NCI-H2171 treated with DMSO at 0.1 percent for 48 hours (cell line): ENCODE measurements around the gene ZGPAT.
A peak's percentile ranks its signal among the peaks of the same experiment; 100 is the strongest.

Source experiments
- DNase-seq: peaks from one replicate; lab custom pipeline; 2025; lab: John Stamatoyannopoulos, UW

The ZGPAT gene

DNA sequence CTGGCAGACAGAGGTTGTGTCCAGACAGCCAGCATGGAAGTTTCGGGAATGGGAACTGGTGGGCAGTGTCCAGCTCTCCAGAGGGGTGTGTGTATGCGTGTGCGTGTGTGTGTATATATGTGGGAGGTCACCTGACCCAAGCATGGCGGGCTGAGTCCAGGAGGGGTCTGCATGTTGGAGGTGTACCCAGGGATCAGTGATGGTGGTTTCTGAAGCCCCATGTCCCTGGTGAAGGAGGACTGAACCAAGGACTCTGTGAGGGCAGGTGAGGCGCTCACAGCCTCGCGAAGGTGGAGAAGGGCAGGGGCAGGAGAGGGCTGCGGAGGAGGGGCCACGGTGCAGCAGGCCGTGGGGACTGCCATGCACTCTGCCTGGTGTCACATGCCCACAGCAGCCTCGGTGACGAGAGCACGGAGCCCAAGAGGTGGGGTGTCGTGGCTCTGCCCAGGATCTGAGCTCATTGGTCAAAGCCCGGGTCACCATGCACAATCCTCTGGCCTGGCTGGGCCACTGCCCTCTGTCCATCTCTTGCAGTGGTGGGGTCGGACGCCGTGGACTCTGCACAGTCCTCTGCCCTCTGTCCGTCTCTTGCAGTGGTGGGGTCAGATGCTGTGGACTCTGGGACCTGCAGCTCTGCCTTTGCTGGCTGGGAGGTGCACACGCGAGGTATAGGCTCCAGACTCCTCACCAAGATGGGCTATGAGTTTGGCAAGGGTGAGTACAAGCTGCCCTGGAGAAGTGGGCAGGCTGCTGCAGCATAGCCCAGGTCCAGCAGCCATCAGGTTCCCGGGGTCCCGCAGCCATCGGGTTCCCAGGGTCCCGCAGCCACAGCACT, 26.5 kb downstream of the ZGPAT start:
- DNase-seq: no peak

- no peak for DNase-seq
Measured at GRCh38 chr20:63734946-63735858, 27.4 kb downstream of the ZGPAT start.

DNA sequence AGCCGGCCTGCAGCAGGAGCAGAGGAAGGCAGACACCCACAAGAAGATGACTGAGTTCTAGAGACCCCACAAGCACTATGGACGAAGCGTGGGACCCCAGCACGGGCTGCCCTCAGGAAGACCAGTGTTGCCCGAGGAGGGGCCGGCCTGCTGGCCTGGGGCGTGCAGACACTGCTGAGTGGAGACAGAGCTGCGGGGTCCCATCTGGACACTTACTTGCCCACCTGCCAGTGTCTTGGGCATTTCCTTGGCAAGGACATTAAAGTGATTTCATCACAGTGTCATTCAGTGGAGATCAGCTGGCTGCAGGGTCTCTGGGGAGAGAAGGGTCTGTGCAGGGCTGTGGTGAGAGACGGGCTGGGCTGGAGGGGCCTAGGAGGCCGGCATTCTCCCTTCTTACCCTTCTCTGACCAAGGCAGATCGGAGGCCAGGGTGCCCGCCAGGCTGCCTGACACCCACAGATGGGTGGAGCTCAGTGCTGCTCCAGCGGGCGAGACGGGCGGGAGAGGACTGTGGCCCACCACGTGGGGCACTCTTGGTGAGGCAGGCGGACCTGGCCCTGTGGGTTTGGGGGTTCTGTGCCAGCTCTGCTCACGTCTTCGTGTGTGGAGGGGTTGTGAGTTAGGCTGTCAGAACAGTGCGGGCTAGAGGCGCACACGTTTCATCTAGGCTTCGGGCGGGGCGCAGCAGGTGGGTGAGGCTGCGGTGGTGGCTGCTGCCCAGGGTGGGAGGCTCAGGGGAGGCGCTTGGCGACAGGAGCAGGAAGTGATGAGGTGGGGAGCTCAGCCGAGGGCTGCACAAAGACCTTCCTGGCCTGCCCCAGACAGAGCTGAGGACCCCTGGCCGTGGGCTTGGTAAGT, 28.2 kb downstream of the ZGPAT start, which contains the start of gene LIME1:
TSS of gene LIME1 (plus strand) at position 806 of the 860 bp plus-strand sequence. CDS start 886 bp downstream, outside the sequence.
- DNase-seq: no peak

DNA sequence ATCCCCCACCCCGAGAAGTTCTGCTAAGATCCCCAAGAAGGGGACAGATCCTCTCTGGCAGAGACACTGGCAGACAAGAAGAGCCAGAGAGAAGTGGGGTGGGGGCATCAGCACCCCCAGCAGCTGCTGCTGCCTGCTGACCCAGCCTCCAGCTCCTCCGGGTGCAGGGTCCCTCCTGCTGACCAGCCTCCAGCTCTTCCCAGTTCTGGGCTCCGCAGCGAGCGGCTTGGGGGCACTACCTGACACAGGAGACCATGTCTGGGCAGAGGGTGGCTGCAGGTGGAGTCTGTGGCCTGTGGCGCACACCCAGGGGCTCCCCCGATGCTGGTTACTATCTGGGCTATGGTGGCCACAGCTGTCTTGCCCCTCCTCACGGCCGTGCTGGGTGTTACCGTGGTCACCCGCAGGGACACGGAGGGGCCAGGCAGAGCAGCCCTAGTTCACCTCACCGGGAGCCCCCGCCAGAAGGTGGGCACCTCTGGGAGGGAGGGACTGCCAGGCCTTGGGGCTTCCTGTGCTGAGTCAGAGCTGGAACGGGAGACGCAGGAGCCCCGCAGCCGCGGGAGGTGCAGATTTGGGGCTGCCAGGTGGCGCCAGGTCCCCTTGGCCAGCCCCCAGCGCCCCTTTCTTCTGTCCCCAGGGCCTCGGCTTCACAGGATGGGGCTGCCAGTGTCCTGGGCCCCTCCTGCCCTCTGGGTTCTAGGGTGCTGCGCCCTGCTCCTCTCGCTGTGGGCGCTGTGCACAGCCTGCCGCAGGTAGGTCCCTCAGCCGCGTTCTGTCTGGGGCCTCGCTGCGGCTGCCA, 29.3 kb downstream of the ZGPAT start:
- peak; percentile 70 for DNase-seq

DNA sequence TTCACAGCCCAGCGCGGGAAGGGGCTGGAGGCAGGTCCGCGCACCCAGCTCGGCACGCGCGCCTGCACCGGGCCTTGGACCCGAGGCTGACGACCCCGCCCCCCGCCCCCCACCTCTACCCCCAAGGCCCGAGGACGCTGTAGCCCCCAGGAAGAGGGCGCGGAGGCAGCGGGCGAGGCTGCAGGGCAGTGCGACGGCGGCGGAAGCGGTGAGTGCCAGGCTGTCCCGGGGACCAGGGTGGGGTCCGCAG, 29.8 kb downstream of the ZGPAT start:
- DNase-seq: no peak

GRCh38 chr20:63737945-63738686, 30.3 kb downstream of the ZGPAT start:
- DNase-seq: peak; percentile 40

DNA sequence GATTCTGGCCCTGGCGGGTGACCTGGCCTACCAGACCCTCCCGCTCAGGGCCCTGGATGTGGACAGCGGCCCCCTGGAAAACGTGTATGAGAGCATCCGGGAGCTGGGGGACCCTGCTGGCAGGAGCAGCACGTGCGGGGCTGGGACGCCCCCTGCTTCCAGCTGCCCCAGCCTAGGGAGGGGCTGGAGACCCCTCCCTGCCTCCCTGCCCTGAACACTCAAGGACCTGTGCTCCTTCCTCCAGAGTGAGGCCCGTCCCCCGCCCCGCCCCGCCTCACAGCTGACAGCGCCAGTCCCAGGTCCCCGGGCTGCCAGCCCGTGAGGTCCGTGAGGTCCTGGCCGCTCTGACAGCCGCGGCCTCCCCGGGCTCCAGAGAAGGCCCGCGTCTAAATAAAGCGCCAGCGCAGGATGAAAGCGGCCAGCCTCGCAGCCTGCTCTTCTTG, 30.9 kb downstream of the ZGPAT start:
- peak; percentile 50 for DNase-seq

- peak; percentile 81 for DNase-seq
Measured at GRCh38 chr20:63739130-63740069, 31.6 kb downstream of the ZGPAT start, which contains the start of gene SLC2A4RG. TSS of gene SLC2A4RG (plus strand) at chr20:63739776. CDS start at chr20:63739913, 137 bp downstream.

- DNase-seq: peak; percentile 23
Measured at GRCh38 chr20:63740070-63740626, 32.3 kb downstream of the ZGPAT start.

- DNase-seq: peak; percentile 83
Measured at GRCh38 chr20:63740627-63741353, 33.0 kb downstream of the ZGPAT start.

DNA sequence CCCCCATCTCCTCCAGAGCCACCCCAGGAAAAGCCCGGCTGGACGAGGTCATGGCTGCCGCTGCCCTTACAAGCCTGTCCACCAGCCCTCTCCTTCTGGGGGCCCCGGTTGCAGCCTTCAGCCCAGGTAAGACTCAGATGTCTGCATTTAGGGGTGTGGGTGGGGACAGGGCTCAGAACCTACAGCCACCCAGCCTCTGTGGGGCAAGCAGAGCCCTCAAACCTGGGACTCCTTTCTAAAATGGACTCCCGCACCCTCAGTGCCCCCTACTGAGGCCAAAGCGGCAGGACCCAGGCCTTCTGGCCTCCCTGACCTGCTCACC, 33.5 kb downstream of the ZGPAT start:
- DNase-seq: no peak

- no peak for DNase-seq
Measured at GRCh38 chr20:63741676-63742380, 34.0 kb downstream of the ZGPAT start.

DNA sequence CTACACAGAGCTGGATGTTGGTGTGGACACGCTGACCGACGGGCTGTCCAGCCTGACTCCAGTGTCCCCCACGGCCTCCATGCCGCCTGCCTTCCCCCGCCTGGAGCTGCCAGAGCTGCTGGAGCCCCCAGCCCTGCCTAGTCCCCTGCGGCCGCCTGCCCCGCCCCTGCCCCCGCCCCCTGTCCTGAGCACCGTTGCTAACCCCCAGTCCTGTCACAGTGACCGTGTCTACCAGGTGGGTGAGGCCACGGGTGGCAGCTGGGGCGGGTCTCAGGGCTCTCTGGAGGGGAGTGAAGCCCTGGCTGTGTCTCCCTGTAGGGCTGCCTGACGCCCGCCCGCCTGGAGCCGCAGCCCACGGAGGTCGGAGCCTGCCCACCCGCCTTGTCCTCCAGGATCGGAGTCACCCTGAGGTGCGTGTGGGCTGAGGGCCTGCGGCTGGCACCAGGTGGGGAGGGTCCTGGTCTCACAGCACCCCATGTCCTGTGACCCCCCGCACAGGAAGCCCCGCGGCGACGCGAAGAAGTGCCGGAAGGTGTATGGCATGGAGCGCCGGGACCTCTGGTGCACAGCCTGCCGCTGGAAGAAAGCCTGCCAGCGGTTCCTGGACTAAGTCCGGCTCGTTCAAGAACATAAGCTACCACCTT, 34.7 kb downstream of the ZGPAT start:
- no peak for DNase-seq

DNA sequence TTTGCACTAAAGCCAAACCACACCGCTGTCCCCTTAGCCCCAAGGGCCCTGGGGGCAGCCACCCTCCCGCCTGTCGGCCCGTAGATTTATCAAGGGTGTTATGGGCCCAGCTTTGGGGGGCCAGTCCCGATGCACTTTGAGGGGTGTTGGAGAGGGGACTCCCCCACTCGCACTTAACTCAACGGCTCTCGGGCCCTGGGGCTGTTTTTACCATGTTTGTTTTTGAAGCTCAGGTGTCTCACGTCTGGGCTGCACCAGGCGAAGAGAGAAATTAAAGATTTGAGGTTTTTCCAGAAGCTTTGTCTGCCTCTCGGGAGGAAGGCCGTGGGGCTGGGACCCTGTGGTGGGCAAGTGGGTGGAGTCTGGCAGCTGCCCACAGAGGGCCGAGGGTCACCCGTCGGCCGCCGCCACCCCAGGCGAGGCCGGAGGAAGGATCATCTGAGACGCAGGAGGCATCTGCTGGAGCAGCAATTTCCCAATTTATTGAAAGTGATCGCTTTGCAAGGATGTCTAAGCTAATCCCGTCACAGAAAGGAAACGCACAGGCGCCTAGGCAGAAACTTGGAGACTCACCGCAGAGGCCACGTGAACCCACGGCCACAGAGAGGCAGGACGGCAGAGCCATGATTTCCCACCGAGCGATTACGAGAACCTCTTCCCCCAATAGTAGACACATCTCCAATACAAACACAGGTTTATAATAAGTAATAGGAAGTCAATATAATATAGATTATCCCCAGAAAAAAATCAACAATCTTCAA, 35.6 kb downstream of the ZGPAT start:
- DNase-seq: no peak

GRCh38 chr20:63744158-63744557, 36.3 kb downstream of the ZGPAT start:
- DNase-seq: no peak
